ENCODE results near the gene ROPN1B. TPM values are rescaled to one million over a fixed set of nuclear protein-coding genes. Genes with fewer than 3 reads are reported as not detected.

Gene ROPN1B
- polyA plus RNA-seq, 3 donors = not detected

DNA sequence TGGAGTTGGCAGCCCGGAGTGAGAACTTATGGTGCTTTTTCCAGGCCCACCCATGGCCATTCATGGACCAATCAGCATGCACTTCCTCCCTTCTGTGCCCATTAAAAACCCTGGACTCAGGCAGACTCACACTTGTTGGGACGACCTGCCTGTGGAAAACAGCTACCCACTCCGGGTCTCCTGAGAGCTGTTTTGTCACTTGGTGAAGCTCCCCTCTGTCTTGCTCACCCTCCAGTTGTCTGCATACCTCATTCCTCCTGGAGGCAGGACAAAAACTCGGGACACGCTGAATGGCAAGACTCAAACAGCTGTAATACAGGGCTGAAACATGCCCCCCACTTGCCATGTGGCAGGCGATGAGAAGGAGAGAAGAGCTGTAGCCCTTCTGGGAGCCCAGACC lies 35.2 kb downstream of the ROPN1B start:
- no peaks in the 10 kb centered on the region for H3K79me2 ChIP-seq (ENCODE audit: insufficient read depth, low read length)
- Mint-ChIP-seq H3K9me3 (peaks cover 0 to 11% (median 9%) of the 10 kb centered on the region in 7 donors), H3K4me3 (no peak overlapping the region), H3K27me3 (ENCODE audit: low read depth in 3 of 3) (peaks cover 1 to 5% (median 2%) of the 10 kb centered on the region in 3 donors), H3K4me1 (no peaks in the 10 kb centered on the region), H3K36me3 (peaks cover 24 to 28% of the 10 kb centered on the region in 2 donors), H3K27ac (no peak overlapping the region)
- H3K4me3 ChIP-seq (replicated peaks in 1 of 3; ENCODE audit: low read depth in 2 of 3, low read length in 3 of 3) = no peak overlapping the region
- H2AFZ ChIP-seq (ENCODE audit: insufficient read depth, low read depth, low read length, poor library complexity, severe bottlenecking) = no peak overlapping the region
- no peak overlapping the region for H3K27ac ChIP-seq (ENCODE audit: low read depth in 1 of 2, low read length in 2 of 2)
- H3K36me3 ChIP-seq (replicated peaks in 1 of 2; ENCODE audit: control insufficient read depth in 1 of 2, insufficient read depth in 2 of 2, low read length in 2 of 2) = peaks cover 3 to 16% of the 10 kb centered on the region in 2 donors
- H4K20me1 ChIP-seq (ENCODE audit: insufficient read depth, low read length) = no peaks in the 10 kb centered on the region
- DNase-seq = no peak
- TF ChIP-seq, protein P1, sequence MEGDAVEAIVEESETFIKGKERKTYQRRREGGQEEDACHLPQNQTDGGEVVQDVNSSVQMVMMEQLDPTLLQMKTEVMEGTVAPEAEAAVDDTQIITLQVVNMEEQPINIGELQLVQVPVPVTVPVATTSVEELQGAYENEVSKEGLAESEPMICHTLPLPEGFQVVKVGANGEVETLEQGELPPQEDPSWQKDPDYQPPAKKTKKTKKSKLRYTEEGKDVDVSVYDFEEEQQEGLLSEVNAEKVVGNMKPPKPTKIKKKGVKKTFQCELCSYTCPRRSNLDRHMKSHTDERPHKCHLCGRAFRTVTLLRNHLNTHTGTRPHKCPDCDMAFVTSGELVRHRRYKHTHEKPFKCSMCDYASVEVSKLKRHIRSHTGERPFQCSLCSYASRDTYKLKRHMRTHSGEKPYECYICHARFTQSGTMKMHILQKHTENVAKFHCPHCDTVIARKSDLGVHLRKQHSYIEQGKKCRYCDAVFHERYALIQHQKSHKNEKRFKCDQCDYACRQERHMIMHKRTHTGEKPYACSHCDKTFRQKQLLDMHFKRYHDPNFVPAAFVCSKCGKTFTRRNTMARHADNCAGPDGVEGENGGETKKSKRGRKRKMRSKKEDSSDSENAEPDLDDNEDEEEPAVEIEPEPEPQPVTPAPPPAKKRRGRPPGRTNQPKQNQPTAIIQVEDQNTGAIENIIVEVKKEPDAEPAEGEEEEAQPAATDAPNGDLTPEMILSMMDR (IDR thresholded peaks at IDR 0.05) = no peak
- WGBS (ENCODE audit: insufficient coverage) = 92% methylated on average over 5 of the region's 6 CpGs
- intact Hi-C loops (cut with micrococcal nuclease) = no loop called here
- H3K4me2 ChIP-seq (replicated peaks; ENCODE audit: extremely low read depth, low read length, poor library complexity, severe bottlenecking) = no peak overlapping the region
- H3K4me1 ChIP-seq (ENCODE audit: control insufficient read depth in 1 of 2, insufficient read depth in 2 of 2, low read length in 2 of 2) = no peaks in the 10 kb centered on the region
- H3K9me3 ChIP-seq (replicated peaks in 1 of 2; ENCODE audit: control insufficient read depth in 1 of 2, insufficient read depth in 1 of 2, low read length in 2 of 2) = no peaks in the 10 kb centered on the region
- no peaks in the 10 kb centered on the region for H3K27me3 ChIP-seq (ENCODE audit: control insufficient read depth in 2 of 2, insufficient read depth in 2 of 2, low read length in 2 of 2)
- no peak overlapping the region for H3K9ac ChIP-seq (ENCODE audit: insufficient read depth, low read length, poor library complexity, severe bottlenecking)

DNA sequence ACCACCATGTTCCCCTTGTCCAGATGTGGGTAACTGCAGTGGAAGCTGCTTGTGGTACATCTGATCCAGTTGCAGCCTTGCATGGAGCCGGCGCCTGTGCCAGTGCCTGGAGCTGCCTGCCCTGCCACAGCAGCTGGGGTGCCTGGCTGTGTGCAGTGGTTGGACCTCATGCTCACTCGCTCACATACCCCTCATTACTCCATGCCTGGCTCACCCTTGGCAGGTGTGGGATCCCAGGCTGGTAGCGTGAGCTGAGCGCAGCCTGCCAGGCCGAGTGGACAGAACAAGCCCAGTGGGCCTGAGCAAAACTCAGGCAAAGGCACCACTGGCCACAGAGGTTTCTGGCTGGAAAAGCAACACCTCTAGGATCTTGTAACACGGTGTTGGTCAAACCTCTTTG lies 35.7 kb downstream of the ROPN1B start:
- Histone ChIP-seq H3K4me1 (ENCODE audit: control insufficient read depth in 1 of 2, insufficient read depth in 2 of 2, low read length in 2 of 2) (no peaks in the 10 kb centered on the region), H3K27me3 (ENCODE audit: control insufficient read depth in 2 of 2, insufficient read depth in 2 of 2, low read length in 2 of 2) (no peaks in the 10 kb centered on the region), H3K27ac (ENCODE audit: low read depth in 1 of 2, low read length in 2 of 2) (no peak overlapping the region), H2AFZ (ENCODE audit: insufficient read depth, low read depth, low read length, poor library complexity, severe bottlenecking) (no peak overlapping the region), H3K9me3 (replicated peaks in 1 of 2; ENCODE audit: control insufficient read depth in 1 of 2, insufficient read depth in 1 of 2, low read length in 2 of 2) (no peaks in the 10 kb centered on the region), H4K20me1 (ENCODE audit: insufficient read depth, low read length) (no peaks in the 10 kb centered on the region), H3K4me2 (replicated peaks; ENCODE audit: extremely low read depth, low read length, poor library complexity, severe bottlenecking) (no peak overlapping the region), H3K79me2 (ENCODE audit: insufficient read depth, low read length) (no peaks in the 10 kb centered on the region), H3K4me3 (replicated peaks in 1 of 3; ENCODE audit: low read depth in 2 of 3, low read length in 3 of 3) (no peak overlapping the region), H3K9ac (ENCODE audit: insufficient read depth, low read length, poor library complexity, severe bottlenecking) (no peak overlapping the region), H3K36me3 (replicated peaks in 1 of 2; ENCODE audit: control insufficient read depth in 1 of 2, insufficient read depth in 2 of 2, low read length in 2 of 2) (peaks cover 3 to 16% of the 10 kb centered on the region in 2 donors)
- H3K27me3 Mint-ChIP-seq (ENCODE audit: low read depth in 3 of 3) = peaks cover 1 to 2% (median 2%) of the 10 kb centered on the region in 3 donors
- 100% methylated on average over 7 of the region's 7 CpGs for WGBS (ENCODE audit: insufficient coverage)
- H3K9me3 Mint-ChIP-seq = peaks cover 0 to 7% (median 5%) of the 10 kb centered on the region in 7 donors
- peaks cover 24 to 28% of the 10 kb centered on the region in 2 donors for H3K36me3 Mint-ChIP-seq
- intact Hi-C loops (cut with micrococcal nuclease) = no loop called here
- DNase-seq = no peak
- no peak overlapping the region for H3K4me3 Mint-ChIP-seq
- TF ChIP-seq, protein P1 (IDR thresholded peaks at IDR 0.05) = no peak
- H3K4me1 Mint-ChIP-seq = no peaks in the 10 kb centered on the region
- no peak overlapping the region for H3K27ac Mint-ChIP-seq
